K562 (cell line): ENCODE data around the gene FUZ. TPM values are rescaled to one million over a fixed set of nuclear protein-coding genes. Genes with fewer than 3 reads are reported as not detected.

Experiments used
- ATF6 ChIP-seq: sonication (generic); formaldehyde crosslinking; IDR thresholded peaks from 2 replicates; pipeline ENCODE4 v1.4.0; 2020; ENCODE audit warnings: mild to moderate bottlenecking, missing genetic modification reagents
- BRF1 ChIP-seq: IDR thresholded peaks from 3 replicates; pipeline ENCODE4 v1.6.1; 2011; ENCODE audit warnings: borderline replicate concordance, mild to moderate bottlenecking; ENCODE audit not compliant: insufficient read length; ENCODE audit errors: extremely low read depth
- C11orf30 ChIP-seq: fragments of 450-650 bp; IDR thresholded peaks from 2 replicates; pipeline ENCODE4 v1.6.1; 2016; ENCODE audit warnings: low read depth, mild to moderate bottlenecking
- DDX20 ChIP-seq: fragments of 450-650 bp; IDR thresholded peaks from 2 replicates; pipeline ENCODE4 v1.6.1; 2016; ENCODE audit warnings: missing genetic modification characterization, low read depth, mild to moderate bottlenecking, missing compliant biosample characterization, moderate library complexity
- EGR1 ChIP-seq: fragments of 450-650 bp; conservative IDR thresholded peaks from 2 replicates; pipeline ENCODE4 v1.6.1; 2017; ENCODE audit warnings: mild to moderate bottlenecking
- ETS1 ChIP-seq: conservative IDR thresholded peaks from 2 replicates; pipeline ENCODE4 v1.6.1; 2011; ENCODE audit warnings: low read depth, mild to moderate bottlenecking, low read length; ENCODE audit not compliant: control insufficient read depth
- HDAC1 ChIP-seq, 2 experiments: fragments of 450-650 bp; IDR thresholded peaks; 2 replicates each; pipeline ENCODE4 v1.6.1; 2016 to 2017; ENCODE audit warnings: inconsistent platforms in 1 of 2, mild to moderate bottlenecking in 1 of 2, moderate library complexity in 1 of 2
- HMGN3 ChIP-seq: IDR thresholded peaks from 2 replicates; pipeline ENCODE4 v1.6.1; 2011; ENCODE audit warnings: borderline replicate concordance, low read depth, mild to moderate bottlenecking, mixed read lengths, low read length; ENCODE audit not compliant: insufficient read length; ENCODE audit errors: extremely low read depth
- MAFK ChIP-seq: IDR thresholded peaks from 2 replicates; pipeline ENCODE4 v1.6.1; 2011; ENCODE audit warnings: low read length, improper control_type of control experiment
- MTA2 ChIP-seq: fragments of 450-650 bp; IDR thresholded peaks from 2 replicates; pipeline ENCODE4 v1.6.1; 2016; ENCODE audit warnings: low read depth
- MYNN ChIP-seq, 2 experiments: sonication (generic); formaldehyde crosslinking in 1 of 2; IDR thresholded peaks; 2 replicates each; pipeline versions ENCODE4 v1.5.0 to v1.6.1; 2016 to 2020; ENCODE audit warnings: antibody characterized with exemption in 1 of 2, missing genetic modification reagents in 1 of 2
- RNF2 ChIP-seq: sonication (generic); IDR thresholded peaks from 2 replicates; pipeline ENCODE4 v1.6.1; 2016
- SMARCB1 ChIP-seq: IDR thresholded peaks from 2 replicates; pipeline ENCODE4 v1.6.1; 2011; ENCODE audit warnings: improper control_type of control experiment, low read depth; ENCODE audit not compliant: insufficient read length
- TOE1 ChIP-seq, 2 experiments: fragments of 450-650 bp in 1 of 2; sonication (generic) in 1 of 2; formaldehyde crosslinking in 1 of 2; IDR thresholded peaks; 2 replicates each; pipeline versions ENCODE4 v1.7.1 to v1.8.0; 2016 to 2022; ENCODE audit warnings: borderline replicate concordance in 2 of 2, mild to moderate bottlenecking in 2 of 2, antibody characterized with exemption in 1 of 2, inconsistent platforms in 1 of 2, low read depth in 1 of 2, missing genetic modification reagents in 1 of 2, moderate library complexity in 1 of 2
- USF2 ChIP-seq: sonication (generic); formaldehyde crosslinking; IDR thresholded peaks from 2 replicates; pipeline ENCODE4 v1.5.0; 2020; ENCODE audit warnings: missing genetic modification reagents
- ZNF589 ChIP-seq: fragments of 200-800 bp; sonication (Bioruptor generic); IDR thresholded peaks from 2 replicates; pipeline ENCODE4 v1.6.1; 2016; ENCODE audit warnings: low read depth, missing genetic modification characterization, missing compliant biosample characterization
- ZNF609 ChIP-seq: sonication (generic); formaldehyde crosslinking; IDR thresholded peaks from 2 replicates; pipeline ENCODE4 v1.8.1; 2023; ENCODE audit warnings: missing genetic modification reagents, mild to moderate bottlenecking, borderline replicate concordance
- ZNF764 ChIP-seq: fragments of 250-450 bp; sonication (Bioruptor Pico); IDR thresholded peaks from 2 replicates; pipeline ENCODE4 v1.4.0; 2020; ENCODE audit warnings: low read depth, mild to moderate bottlenecking, moderate library complexity
- polyA plus RNA-seq, 8 experiments: library from polyadenylated mRNA; depleted of rRNA in 4 of 8; stranded (reverse) in 5 of 8; unstranded in 3 of 8; fragments of >200 nt; fragmentation: Nextera tagmentation in 2 of 8; fragmentation: Illumina TruSeq in 1 of 8; extraction: Ambion mirVana in 2 of 8; extraction: Trizol in 1 of 8; gene quantifications; 2 replicates each; pipeline versions ENCODE4 v1.2.1 to v1.2.3, GENCODE V29; 2011 to 2014; ENCODE audit warnings: inconsistent platforms in 1 of 8, missing spikeins in 1 of 8
- total RNA-seq, 7 experiments: library from RNA; depleted of rRNA in 6 of 7; stranded (reverse); fragments of >200 nt in 6 of 7; fragmentation: Illumina TruSeq in 2 of 7; extraction: Trizol in 2 of 7; gene quantifications; 2 replicates each; pipeline versions ENCODE4 v1.2.1 to v1.2.3, GENCODE V29; 2011 to 2021; ENCODE audit warnings: low replicate concordance in 1 of 7

The FUZ gene
- total and polyA plus RNA-seq, 9 of the 15 experiments (the other 6 are each of a cell fraction or from before 2014, with no cell fraction given), result 0.17 to 7.6 (median 3.6) TPM; not detected in 1

GRCh38 chr19:49775742-49776370 is 37.2 kb downstream of the FUZ start (continued):
- TF ChIP-seq ZNF609 (CRISPR knock-in tag), result no peak
- TF ChIP-seq HDAC1 (IDR thresholded peaks at IDR 0.05), result peak in 1 of 2 experiments; percentile 39; a peak in 1 of 4 replicates
- TF ChIP-seq USF2 (CRISPR knock-in tag), result no peak
- TF ChIP-seq MAFK, result peak; percentile 6; the same call in 1 of the 2 replicates
- peak; percentile 39; the same call in 1 of the 2 replicates for TF ChIP-seq TOE1 (IDR thresholded peaks at IDR 0.05; ENCODE audit: borderline replicate concordance)
- no peak for TF ChIP-seq TOE1 (CRISPR knock-in tag; IDR thresholded peaks at IDR 0.05; ENCODE audit: borderline replicate concordance, low read depth)
- TF ChIP-seq DDX20, result no peak
- TF ChIP-seq SMARCB1, result peak; percentile 23
- TF ChIP-seq C11orf30, result peak; percentile 55
- no peak for TF ChIP-seq ATF6
- TF ChIP-seq EGR1, result peak; percentile 91
- TF ChIP-seq BRF1, result no peak
- TF ChIP-seq MTA2, result peak; percentile 74
- no peak; the same call in 1 of the 2 replicates for TF ChIP-seq RNF2
- TF ChIP-seq ZNF589 (CRISPR knock-in tag), result no peak
- TF ChIP-seq HMGN3, result peak; percentile 80
- TF ChIP-seq ZNF764, result no peak
- TF ChIP-seq MYNN (IDR thresholded peaks at IDR 0.05), result peak; percentile 80
- TF ChIP-seq MYNN (CRISPR knock-in tag; IDR thresholded peaks at IDR 0.05), result no peak
- TF ChIP-seq ETS1, result 0 out of 2 replicates have a peak, but pooled peaks have one; percentile 34
